Astrocyte (in vitro differentiated cells and primary cell): ENCODE measurements around the gene NTM.

ENCODE experiments used
- CTCF ChIP-seq: IDR thresholded peaks from 2 replicates; pipeline ENCODE4 v1.5.1; 2011; ENCODE audit warnings: low read depth, mild to moderate bottlenecking, inconsistent platforms, low read length, moderate library complexity; ENCODE audit not compliant: insufficient read depth
- EZH2 ChIP-seq: IDR thresholded peaks from 2 replicates; pipeline ENCODE4 v1.6.1; 2012; ENCODE audit warnings: mild to moderate bottlenecking, low read length, inconsistent platforms; ENCODE audit not compliant: insufficient read depth

GRCh38 chr11:132307309-132308020, 937.0 kb downstream of the NTM start:
- no peak for TF ChIP-seq CTCF
- TF ChIP-seq EZH2, result no peak
